ENCODE measurements around the gene TPTE2.

- TF ChIP-seq POLR2A (IDR thresholded peaks at IDR 0.05): no peak
- TF ChIP-seq CTCF (IDR thresholded peaks at IDR 0.05): no peak
- TF ChIP-seq POLR2AphosphoS5 (IDR thresholded peaks at IDR 0.05): no peak
Measured at GRCh38 chr13:19581675-19582074, 20.3 kb upstream of the TPTE2 start.
